ENCODE measurements around the gene SEC22C.
"Not testable (repeated sequence)": the region's sequence is repeated elsewhere in the genome, so short reads cannot be mapped to it uniquely, and the experiment has no call there.

SEC22C gene

DNA sequence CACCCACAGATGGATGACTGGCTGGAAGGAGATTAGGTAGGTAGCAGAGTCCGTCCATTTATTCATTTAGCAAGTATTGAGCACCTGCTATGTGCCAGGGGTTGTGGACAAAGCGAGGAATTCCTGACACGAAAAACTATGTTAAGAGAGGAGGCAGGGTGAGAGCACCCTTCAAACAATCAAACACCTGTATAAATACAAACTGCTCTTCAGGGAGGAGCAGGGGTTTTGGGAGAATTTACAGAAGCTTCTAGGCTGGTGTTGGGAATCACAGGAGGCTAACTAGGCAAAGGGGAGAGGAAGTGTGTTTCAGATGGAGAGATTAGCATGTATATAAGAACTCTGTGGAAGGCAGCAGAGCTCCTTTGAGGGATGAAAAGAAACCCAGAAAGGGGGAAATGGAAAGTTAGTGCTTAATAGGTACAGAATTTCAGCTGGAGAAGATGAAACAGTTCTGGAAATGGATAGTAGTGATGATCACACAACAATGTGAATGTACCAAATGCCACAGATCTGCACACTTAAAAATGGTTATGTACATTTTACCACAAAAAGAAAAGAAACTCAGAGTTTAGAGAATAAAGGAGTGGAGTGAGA is 805 bp upstream of the SEC22C start:
- FAIRE-seq (no peak), DNase-seq (ENCODE audit: insufficient read length, low spot score) (no peak)

DNA sequence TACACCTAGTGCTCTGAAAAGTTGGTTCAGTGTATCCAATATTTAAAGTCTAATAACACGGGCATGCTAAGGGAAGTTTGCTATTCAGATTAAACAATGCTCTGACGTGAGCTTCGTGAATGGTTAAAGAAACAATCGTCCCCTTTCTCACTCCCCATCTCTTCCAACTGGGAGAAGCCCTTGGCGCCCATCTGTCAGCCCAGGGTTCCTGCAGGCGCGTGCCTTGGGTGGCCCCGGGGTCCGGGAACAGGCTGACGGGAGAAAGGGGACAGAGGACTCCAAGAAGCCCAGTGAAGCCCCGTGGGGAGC is 413 bp downstream of the SEC22C start:
- FAIRE-seq = no peak
- DNase-seq (ENCODE audit: insufficient read length, low spot score) = no peak

DNA sequence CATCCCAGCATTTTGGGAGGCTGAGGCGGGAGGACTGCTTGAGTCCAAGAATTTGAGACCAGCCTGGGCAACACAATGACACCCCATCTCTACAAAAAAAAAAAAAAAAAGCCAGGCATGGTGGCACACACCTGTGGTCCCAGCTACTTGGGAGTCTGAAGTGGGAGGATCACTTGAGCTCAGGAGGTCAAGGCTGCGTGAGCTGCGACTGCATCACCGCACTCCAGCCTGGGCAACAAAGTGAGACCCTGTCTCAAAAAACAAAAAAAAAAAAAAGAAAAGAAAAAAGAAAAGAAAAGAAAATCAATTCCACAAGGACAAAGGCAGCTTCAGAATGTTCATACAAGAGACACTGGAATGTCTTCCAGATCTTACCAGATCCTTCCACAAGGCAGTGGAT is 2.4 kb downstream of the SEC22C start:
- DNase-seq (ENCODE audit: insufficient read length, low spot score); FAIRE-seq: not testable (repeated sequence)

DNA sequence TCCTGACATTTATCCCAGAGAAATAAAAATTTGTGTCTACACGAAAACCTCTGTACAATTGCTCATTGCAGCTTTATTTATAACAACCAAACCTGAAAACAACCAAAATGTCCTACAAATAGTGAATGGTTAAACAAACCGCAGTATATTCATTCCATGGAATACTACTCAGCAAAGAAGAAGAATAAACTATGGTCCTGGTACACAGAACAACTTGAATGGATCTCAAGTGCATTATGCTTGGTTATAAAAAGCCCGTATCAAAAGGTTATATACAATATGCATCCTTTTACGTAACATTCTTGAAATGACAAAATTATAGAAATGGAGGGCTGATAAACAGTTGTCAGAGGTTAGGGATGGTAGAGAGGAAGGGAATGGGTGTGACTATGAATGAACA is 3.7 kb downstream of the SEC22C start:
- no peak for DNase-seq (ENCODE audit: insufficient read length, low spot score)
- no peak for FAIRE-seq

DNA sequence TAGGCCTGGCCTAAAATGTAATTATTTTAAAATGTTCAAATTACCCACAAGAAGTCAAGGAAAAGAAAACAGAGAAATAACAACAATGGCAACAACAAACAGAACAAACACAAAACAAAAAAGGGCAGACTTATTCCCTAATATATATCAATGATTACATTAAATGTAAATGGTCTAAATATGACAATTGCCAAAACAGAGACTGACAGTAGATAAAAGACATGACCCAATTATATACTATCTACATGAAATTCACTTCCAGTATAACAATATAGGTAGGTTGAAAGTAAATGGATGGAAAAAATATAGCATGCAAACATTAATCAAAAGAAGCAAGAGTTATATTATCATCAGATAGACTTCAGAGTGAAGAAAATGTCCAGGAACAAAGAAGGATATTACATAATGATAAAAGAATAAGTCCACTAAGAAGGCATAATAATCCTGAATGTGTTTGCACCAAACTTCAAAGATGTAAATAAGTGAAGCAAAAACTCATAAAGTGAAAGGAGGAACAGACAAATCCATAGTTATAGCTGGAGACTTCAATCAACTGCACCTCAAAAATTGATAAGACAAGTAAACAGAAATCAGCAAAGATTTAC is 6.5 kb downstream of the SEC22C start:
- FAIRE-seq (no peak), DNase-seq (ENCODE audit: insufficient read length, low spot score) (no peak)

DNA sequence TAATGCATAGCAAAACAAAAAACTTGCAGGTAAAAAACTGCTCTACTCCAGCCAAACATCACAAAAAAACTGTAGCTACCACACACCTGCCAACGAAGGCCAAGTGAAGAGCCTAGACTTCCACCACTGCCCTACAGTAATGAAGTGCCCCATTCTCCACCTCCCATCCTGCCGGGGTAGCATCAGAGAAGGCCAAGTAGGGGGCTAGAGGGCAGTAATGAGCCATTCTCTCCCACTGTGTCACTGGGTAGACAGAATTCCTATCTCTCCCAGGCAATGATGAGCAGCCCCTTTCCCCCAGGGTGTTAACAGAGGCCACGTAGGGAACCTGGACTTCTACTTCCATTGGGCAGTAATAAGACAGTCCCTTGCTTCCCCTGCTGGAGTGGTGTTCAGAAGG is 9.5 kb downstream of the SEC22C start:
- peak; percentile 83 for FAIRE-seq
- DNase-seq (ENCODE audit: insufficient read length, low spot score) = peak; percentile 56

GRCh38 chr3:42569593-42570142 is 12.1 kb downstream of the SEC22C start:
- FAIRE-seq (no peak), DNase-seq (ENCODE audit: insufficient read length, low spot score) (no peak)

GRCh38 chr3:42562047-42562907 is 19.5 kb downstream of the SEC22C start:
- FAIRE-seq = no peak
- no peak for DNase-seq (ENCODE audit: insufficient read length, low spot score)

- DNase-seq (ENCODE audit: insufficient read length, low spot score) (no peak), FAIRE-seq (no peak)
Observed at GRCh38 chr3:42557854-42558253, 23.9 kb downstream of the SEC22C start.

GRCh38 chr3:42556817-42557216 is 24.9 kb downstream of the SEC22C start:
- FAIRE-seq; DNase-seq (ENCODE audit: insufficient read length, low spot score): not testable (repeated sequence)

DNA sequence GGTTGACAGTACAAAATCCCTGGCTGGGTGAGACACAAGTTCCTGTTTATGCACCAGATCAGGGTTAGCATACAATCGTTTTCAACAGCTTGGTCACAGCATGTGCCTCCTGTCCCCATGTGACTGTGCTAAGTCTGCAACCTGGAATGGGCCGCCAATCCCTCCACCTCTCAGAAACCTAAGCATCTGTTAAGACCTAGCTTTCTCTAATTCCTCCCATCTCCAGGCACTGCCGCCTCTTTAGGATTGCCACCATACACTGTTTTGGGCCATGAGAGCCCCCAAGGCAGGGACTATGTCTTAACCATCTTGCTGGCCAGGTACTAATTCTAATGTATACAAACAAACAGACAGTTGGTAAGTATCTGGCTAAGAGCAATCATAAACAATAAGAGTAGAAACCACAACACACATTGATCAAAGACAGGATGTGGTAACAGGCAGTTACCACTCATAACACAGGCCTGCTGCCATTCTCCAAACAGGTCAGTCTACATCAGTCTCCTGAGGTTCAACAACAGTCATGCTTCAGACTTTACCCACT is 25.6 kb downstream of the SEC22C start:
- no peak for DNase-seq (ENCODE audit: insufficient read length, low spot score)
- no peak for FAIRE-seq

- FAIRE-seq (no peak), DNase-seq (ENCODE audit: insufficient read length, low spot score) (no peak)
Observed at GRCh38 chr3:42552830-42553229, 28.9 kb downstream of the SEC22C start.

- DNase-seq (ENCODE audit: insufficient read length, low spot score) (no peak), FAIRE-seq (no peak)
Observed at GRCh38 chr3:42550250-42550649, 31.5 kb downstream of the SEC22C start.

DNA sequence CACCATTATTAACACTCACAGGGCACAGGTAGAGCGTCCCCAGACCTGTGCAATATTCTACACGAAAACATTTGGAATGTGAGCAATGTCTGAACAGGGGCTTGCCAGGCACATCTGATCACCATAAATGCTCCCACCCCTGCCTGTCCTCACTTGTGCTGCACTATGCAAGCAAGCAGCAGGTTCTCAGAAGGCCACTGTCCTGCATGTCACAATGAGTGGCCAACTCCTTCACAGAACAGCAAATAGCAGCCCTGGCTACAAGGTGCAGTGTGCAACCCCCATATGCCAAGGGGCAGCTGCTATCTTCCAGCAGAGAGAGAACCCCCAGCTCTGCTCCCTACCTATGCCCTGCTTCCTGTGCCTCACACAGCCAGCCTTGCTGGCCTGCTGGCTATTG is 32.6 kb downstream of the SEC22C start:
- no peak for FAIRE-seq
- DNase-seq (ENCODE audit: insufficient read length, low spot score) = no peak

- DNase-seq (ENCODE audit: insufficient read length, low spot score) (peak; percentile 66), FAIRE-seq (no peak)
Observed at GRCh38 chr3:42547401-42547945, 34.3 kb downstream of the SEC22C start.

DNA sequence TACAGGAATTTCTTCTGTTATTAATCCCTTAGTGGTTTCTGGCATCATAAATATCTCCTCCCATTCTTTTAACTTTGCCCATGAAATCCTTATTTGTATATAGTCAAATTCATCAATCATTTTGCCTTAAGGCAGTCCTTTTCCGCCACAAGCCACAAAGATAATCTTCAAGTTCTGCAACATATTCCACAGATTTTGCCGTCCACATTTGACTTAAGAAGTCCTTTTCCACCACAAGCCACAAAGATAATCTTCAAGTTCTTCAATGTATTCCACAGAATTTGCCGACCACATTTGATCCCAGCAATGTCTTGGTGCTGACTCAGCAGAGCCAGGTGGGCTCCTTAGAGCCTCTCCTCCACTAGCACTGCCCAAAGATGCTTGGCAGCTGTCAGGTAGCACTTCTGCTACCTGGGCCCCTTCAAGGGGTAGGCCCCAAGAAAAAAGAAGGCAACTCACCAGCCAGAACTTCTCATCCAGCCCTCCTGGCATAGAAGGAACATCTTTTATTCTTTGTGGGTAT is 35.0 kb downstream of the SEC22C start:
- no peak for FAIRE-seq

GRCh38 chr3:42545284-42545900 is 36.4 kb downstream of the SEC22C start:
- FAIRE-seq (no peak), DNase-seq (ENCODE audit: insufficient read length, low spot score) (no peak)

More for the DNA sequence above, 35.0 kb downstream of the SEC22C start:
- DNase-seq (ENCODE audit: insufficient read length, low spot score) = no peak

DNA sequence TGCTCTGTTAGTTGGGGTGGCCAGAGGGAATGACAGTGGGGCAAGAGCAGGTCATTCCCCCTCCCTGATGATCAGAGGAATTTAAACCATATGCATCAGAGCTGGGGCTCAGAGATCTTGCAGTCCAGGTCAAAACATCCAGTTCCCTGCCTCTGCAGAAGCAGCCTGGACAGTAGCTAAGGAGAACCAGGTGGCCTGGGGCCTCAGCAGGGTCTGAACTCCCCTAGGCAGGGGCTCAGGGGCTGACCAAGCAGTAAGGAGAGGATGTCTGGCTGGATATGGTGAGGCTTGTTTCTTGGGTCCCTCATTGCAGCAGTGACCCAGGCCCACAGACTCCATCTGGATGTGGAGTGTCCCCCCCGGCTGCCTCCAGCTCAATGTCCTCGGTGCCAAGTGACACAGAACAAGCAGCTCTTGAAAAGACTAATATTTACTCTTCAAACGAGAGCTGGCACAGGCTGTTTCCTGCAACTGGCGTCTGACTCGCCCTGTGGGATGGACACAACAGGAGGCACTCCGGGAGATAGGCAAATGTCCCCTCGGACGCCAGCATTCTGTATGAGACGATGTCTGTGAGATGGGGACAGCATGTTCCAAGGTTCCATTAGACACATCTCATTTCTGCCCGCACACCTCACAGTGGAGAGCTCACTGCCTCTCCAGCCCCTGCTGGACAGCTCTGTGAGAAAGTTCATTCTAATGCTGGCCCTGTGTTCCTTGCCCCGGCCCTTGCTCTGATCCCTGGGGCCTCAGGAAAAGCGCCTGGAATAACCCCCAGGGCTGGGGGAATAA is 37.1 kb downstream of the SEC22C start:
- DNase-seq (ENCODE audit: insufficient read length, low spot score) = no peak
- no peak for FAIRE-seq

- no peak for DNase-seq (ENCODE audit: insufficient read length, low spot score)
Observed at GRCh38 chr3:42541079-42541478, 40.7 kb downstream of the SEC22C start.

More at GRCh38 chr3:42541079-42541478, 40.7 kb downstream of the SEC22C start:
- FAIRE-seq = no peak

Measured in HTR-8/SVneo (cell line).